Smooth muscle cell of the pulmonary artery (primary cell): ENCODE results near the gene GPC6. TPM values are rescaled to one million over a fixed set of nuclear protein-coding genes. Genes with fewer than 3 reads are reported as not detected.

Experiments used
- total RNA-seq: library from RNA; depleted of rRNA; stranded (reverse); fragments of >200 nt; gene quantifications from 2 replicates; pipeline ENCODE4 v1.2.3, GENCODE V29; 2014

Gene GPC6
- 54.6 and 151 TPM in 2 replicates for total RNA-seq

GRCh38 chr13:93226623-93227279 lies at the start of gene GPC6:
GPC6 (plus strand) TSS chr13:93226807.

